ENCODE results near the gene CNNM1.

The CNNM1 gene

GRCh38 chr10:99374526-99374925, 45.4 kb downstream of the CNNM1 start:
- DNase-seq (ENCODE audit: low spot score), result no peak

DNA sequence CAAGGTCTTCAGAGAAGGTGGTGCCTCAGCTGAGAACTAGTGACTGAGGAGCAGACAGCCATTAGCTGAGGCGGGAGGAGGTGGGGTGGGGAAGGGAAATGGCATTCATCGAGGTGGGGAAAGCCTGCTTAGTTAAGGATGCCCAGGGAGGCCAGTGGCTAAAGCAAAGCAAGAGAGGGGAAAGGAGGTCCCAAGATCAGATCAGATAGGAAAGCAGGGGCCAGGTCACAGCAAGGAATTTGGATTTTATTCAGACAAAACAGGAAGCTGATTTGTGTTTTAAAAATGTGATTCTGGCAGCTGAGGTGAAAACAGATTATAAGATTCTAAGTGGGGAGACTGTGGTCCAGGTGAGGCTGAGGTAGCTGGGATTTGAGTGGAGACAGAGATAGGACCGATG, 45.8 kb downstream of the CNNM1 start:
- no peak for DNase-seq (ENCODE audit: low spot score)

GRCh38 chr10:99375426-99375825, 46.3 kb downstream of the CNNM1 start:
- DNase-seq (ENCODE audit: low spot score), result no peak

GRCh38 chr10:99382176-99382575, 53.0 kb downstream of the CNNM1 start:
- no peak for DNase-seq (ENCODE audit: low spot score)

- DNase-seq (ENCODE audit: low spot score), result no peak
Measured at GRCh38 chr10:99387071-99387470, 57.9 kb downstream of the CNNM1 start.

DNA sequence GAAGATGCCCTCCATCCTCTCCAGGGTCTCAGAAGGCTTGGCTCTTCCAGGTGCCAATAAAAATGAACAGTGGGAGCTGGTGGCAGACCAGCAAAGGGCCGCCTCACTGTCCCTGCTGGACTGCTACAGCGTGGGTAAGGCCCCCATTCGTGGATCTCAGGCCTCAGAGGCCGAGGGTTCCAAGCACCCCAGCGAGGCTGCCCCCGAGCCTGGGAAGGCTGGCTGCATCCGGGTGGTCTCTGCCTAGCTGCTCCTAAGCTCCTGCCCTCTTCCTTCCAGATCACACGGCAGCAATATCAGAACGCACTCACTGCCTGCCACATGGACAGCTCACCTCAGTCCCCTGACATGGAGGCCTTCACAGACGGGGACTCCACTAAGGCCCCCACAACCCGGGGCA, 58.4 kb downstream of the CNNM1 start:
- DNase-seq (ENCODE audit: low spot score), result no peak

GRCh38 chr10:99389729-99390480, 60.7 kb downstream of the CNNM1 start:
- no peak for DNase-seq (ENCODE audit: low spot score)

GRCh38 chr10:99391346-99391745, 62.2 kb downstream of the CNNM1 start:
- DNase-seq (ENCODE audit: low spot score), result no peak

DNA sequence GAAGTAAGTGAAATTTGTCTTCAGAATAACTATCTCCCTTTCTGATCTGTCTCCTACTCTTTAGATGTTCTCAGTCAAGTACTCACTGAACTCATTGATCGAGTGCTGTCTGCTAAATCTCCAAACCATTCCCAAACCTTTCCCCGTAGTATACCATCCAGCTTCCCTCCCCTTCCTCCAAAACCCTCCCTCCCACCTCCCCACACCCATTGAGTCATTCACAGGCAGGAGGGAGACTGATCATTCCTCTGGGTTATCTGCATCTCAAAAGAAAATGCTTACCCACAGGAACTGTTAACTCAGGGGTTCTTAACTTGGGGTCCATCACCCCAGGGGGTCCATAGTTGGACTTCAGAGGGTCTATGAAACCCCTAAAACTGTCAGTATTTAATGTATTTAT, 63.9 kb downstream of the CNNM1 start:
- no peak for DNase-seq (ENCODE audit: low spot score)

- DNase-seq (ENCODE audit: low spot score), result no peak
Measured at GRCh38 chr10:99393683-99394082, 64.5 kb downstream of the CNNM1 start.

- no peak for DNase-seq (ENCODE audit: low spot score)
Measured at GRCh38 chr10:99394256-99394655, 65.1 kb downstream of the CNNM1 start.

- no peak for DNase-seq (ENCODE audit: low spot score)
Measured at GRCh38 chr10:99394761-99395386, 65.7 kb downstream of the CNNM1 start.

- DNase-seq (ENCODE audit: low spot score), result no peak
Measured at GRCh38 chr10:99395750-99396445, 66.7 kb downstream of the CNNM1 start.

DNA sequence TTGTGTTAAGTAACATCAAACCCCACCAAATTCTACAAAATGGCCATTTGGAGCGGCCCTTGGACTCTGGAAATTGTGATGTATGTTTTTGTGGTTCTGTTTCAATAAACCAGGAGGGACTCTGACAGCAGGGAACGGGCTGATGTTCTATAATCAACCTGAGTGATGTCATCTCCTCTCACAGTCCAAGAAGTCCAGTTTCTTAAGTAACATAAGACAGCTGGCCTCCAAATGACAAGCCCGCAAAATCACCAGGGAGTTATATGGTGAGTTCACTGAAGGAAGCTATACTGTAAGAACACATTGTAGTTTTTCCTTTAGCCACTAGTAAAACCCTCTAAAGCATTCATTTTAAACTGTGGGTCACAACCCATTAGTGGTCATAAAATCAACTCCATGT, 67.3 kb downstream of the CNNM1 start:
- no peak for DNase-seq (ENCODE audit: low spot score)

DNA sequence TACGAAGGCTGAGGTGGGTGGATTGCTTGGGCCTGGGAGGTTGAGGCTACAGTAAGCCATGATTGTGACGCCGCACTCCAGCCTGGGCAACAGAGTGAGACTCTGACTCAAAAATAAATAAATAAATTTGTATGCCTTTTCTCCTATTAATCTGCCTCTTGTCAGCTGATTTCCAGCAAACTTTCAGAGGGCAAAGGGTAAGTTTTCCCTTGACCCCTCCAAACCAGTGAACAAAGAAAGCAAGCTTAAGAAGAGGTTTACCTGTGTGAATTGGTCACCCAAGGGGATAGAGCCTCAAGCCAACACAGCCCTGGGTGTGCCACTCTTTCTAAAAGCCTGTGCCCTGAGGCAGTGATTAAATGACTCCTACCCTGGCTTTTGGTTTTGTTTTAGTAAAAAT, 70.5 kb downstream of the CNNM1 start:
- no peak for DNase-seq (ENCODE audit: low spot score)

GRCh38 chr10:99403674-99404073, 74.5 kb downstream of the CNNM1 start:
- DNase-seq (ENCODE audit: low spot score), result no peak

GRCh38 chr10:99406149-99406548, 77.0 kb downstream of the CNNM1 start:
- no peak for DNase-seq (ENCODE audit: low spot score)

DNA sequence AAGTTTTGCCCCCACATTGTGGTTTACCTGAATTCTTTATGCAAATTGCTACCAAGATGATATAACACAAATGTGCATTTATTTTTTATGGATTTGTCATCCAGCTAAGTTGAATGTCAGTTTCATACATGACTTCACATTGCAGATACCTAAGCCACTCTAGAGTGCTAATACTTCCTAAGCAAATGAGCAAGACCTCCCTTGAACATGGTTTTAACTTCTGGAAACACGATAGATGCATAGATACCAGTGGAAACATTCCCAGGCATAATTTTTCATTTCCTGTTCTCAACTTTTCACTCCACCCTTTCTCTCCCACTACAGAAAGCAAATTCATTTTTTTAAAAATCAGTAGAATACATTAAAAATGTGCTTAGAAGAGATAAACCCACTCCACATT, 81.0 kb downstream of the CNNM1 start:
- DNase-seq (ENCODE audit: low spot score), result no peak

DNA sequence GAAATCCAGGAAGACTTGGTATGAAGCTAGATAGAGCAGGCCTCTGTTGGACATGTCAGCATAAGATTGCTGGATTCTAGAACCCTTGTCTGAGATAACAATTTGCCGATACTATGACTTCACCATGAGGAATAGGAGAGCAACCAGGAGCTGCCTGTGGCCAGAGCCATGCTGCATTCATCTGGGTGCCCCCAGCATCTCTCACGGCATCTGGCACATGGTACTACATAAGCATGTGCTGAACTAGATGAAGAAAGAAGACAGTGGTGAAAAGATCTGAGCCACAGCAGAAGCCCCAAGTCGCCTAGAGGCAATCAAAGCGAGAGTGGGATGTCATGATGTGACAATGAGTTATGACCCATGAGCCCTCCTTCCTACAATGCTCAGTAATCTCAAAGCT, 81.7 kb downstream of the CNNM1 start:
- no peak for DNase-seq (ENCODE audit: low spot score)

GRCh38 chr10:99411546-99411945, 82.4 kb downstream of the CNNM1 start:
- no peak for DNase-seq (ENCODE audit: low spot score)

DNA sequence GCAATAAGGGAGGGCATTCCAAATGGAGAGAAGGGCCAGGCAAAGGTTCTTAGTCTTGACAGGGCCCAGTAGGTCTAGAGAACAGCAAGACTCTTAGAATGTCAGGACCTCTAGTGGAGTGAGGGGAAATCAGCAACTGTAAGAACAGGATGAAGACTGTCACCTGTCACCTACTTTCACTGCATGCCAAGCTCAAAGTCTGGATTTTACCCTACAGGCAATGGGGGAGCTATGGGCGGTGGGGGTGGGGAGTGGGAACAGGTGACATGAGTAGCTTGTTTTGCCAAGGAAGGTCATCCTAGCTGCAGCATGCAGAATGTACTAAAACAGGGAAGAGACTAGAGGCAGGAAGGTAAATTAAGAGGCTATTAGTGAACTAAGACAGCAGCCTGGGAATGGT, 82.9 kb downstream of the CNNM1 start:
- no peak for DNase-seq (ENCODE audit: low spot score)

GRCh38 chr10:99418910-99419624, 89.9 kb downstream of the CNNM1 start:
- no peak for DNase-seq (ENCODE audit: low spot score)

DNA sequence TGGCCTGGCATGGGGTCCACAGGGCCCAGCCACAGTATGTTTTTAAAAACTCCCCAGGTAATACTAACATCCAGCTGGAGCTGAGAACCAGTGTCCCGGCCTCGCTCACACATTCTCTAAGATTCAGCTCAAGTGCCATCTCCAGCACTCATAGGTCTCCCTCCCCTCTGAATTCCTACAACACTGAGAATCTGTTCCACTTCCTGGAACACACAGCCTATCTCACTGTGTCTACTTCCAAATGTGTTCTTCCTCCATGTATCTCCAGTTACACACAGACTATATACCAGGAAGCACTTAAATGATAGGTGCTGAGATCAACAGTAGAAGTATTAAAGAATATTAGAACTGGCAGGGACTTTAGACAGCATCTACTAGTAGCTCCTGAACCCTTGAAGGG, 90.5 kb downstream of the CNNM1 start:
- no peak for DNase-seq (ENCODE audit: low spot score)

Data from HuH-7.5 (cell line).